Measurements from ENCODE around the gene PARG.
"Not testable (repeated sequence)": the region's sequence is repeated elsewhere in the genome, so short reads cannot be mapped to it uniquely, and the experiment has no call there.

PARG gene

GRCh38 chr10:49941447-49942338 is at the start of gene PARG, which contains the start of gene TIMM23B:
PARG (minus strand) TSS chr10:49942027; CDS start chr10:49941725, 302 bp downstream.
TIMM23B (plus strand) TSS chr10:49942053; CDS start chr10:49942195, 142 bp downstream.
- TF ChIP-seq, protein P1, sequence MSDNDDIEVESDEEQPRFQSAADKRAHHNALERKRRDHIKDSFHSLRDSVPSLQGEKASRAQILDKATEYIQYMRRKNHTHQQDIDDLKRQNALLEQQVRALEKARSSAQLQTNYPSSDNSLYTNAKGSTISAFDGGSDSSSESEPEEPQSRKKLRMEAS (IDR thresholded peaks at IDR 0.05; ENCODE audit: low read depth, low read length), result peak; percentile 57
- TF ChIP-seq MYC (IDR thresholded peaks at IDR 0.05; ENCODE audit: low read depth, low read length), result peak; percentile 81
- TF ChIP-seq POLR2A (IDR thresholded peaks at IDR 0.05; ENCODE audit: extremely low read depth, insufficient read length), result peak; percentile 53
- peak within 1 kb of the TSS; percentile 98 for H3K4me3 ChIP-seq (ENCODE audit: low read depth, low read length)
- peak; percentile 88 for DNase-seq (ENCODE audit: low read depth)

- not testable (repeated sequence) for DNase-seq (ENCODE audit: low read depth); H3K4me3 ChIP-seq (ENCODE audit: low read depth, low read length)
Observed at GRCh38 chr10:49988376-49988775, 46.5 kb upstream of the PARG start, which contains the start of gene AGAP6. AGAP6 (plus strand) TSS chr10:49988406; CDS start chr10:49988716, 310 bp downstream.

DNA sequence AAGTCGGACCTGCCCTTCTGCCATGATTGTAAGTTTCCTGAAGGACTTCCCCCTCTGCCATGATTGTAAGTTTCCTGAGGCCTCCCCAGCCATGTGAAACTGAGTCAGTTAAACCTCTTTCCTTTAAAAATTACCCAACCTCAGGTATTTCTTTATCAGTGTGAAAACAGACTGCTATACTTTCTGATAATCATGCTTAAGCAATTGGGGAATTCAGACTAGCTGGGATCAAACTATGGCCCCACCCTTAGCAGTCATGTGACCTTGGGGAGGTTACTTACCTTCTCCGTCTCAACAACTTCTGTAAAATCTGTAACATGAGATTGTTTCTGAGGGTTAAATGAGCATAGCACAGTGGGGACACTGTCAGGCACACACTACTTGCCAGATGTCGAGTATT is 45.4 kb upstream of the PARG start:
- DNase-seq (ENCODE audit: low read depth); H3K4me3 ChIP-seq (ENCODE audit: low read depth, low read length): not testable (repeated sequence)

GRCh38 chr10:49977756-49978155 is 35.9 kb upstream of the PARG start:
- DNase-seq (ENCODE audit: low read depth), result not testable (repeated sequence)

DNA sequence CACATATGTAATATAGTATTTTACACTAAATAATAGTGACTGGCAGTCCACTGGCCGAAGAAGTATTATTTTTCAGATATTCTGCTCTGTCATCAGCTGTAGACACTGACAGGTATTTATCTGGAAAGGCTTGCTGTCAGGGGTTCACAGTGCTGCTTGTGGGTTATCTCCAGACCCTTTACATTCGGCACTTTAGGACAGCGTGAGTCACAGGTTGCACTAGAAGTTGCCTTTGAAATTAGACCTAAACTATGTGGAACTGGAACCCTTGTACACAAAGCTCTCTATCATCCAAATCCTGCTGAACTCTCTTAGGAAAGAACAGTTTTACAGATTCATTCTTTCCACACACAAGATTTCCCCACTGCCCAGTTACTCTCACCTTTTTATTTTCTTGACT is 30.3 kb upstream of the PARG start:
- DNase-seq (ENCODE audit: low read depth), result not testable (repeated sequence)

More at GRCh38 chr10:49977756-49978155, 35.9 kb upstream of the PARG start:
- H3K4me3 ChIP-seq (ENCODE audit: low read depth, low read length), result not testable (repeated sequence)

GRCh38 chr10:49971466-49971865 is 29.6 kb upstream of the PARG start:
- DNase-seq (ENCODE audit: low read depth); H3K4me3 ChIP-seq (ENCODE audit: low read depth, low read length): not testable (repeated sequence)

More for the DNA sequence above, 30.3 kb upstream of the PARG start:
- not testable (repeated sequence) for H3K4me3 ChIP-seq (ENCODE audit: low read depth, low read length)

DNA sequence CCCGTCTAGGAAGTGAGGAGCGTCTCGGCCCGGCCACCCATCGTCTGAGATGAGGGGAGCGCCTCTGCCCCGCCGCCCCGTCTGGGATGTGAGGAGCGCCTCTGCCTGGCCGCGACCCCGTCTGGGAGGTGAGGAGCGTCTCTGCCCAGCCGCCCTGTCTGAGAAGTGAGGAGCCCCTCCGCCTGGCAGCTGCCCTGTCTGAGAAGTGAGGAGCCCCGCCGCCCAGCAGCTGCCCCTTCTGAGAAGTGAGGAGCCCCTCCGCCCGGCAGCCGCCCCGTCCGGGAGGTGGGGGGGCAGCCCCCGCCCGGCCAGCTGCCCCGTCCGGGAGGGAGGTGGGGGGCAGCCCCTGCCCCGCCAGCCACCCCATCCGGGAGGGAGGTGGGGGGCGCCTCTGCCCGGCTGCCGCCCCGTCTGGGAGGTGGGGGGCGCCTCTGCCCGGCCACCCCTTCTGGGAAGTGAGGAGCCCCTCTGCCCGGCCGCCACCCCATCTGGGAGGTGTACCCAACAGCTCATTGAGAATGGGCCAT is 28.6 kb upstream of the PARG start:
- H3K4me3 ChIP-seq (ENCODE audit: low read depth, low read length); DNase-seq (ENCODE audit: low read depth): not testable (repeated sequence)

DNA sequence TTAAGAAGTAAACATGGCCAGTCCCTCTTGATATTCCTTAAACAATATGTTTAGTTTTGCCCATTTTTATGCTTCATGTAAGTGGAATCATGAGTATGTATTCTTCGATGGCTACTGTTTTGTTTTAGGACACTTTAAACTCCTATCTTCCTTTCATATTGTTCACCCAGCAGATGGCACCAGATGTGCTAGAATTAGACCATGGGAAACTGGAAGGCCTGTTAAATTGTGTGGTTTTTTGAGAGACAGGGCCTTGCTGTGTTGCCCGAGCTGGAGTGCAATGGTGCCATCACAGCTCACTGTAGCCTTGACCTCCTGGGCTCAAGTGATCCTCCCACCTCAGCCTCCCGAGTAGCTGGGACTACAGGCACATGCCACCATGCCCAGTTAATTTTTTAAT is 11.3 kb upstream of the PARG start:
- peak; percentile 11 for DNase-seq (ENCODE audit: low read depth)
- not testable (repeated sequence) for H3K4me3 ChIP-seq (ENCODE audit: low read depth, low read length)

- DNase-seq (ENCODE audit: low read depth); H3K4me3 ChIP-seq (ENCODE audit: low read depth, low read length): not testable (repeated sequence)
Observed at GRCh38 chr10:49952006-49952405, 10.2 kb upstream of the PARG start.

DNA sequence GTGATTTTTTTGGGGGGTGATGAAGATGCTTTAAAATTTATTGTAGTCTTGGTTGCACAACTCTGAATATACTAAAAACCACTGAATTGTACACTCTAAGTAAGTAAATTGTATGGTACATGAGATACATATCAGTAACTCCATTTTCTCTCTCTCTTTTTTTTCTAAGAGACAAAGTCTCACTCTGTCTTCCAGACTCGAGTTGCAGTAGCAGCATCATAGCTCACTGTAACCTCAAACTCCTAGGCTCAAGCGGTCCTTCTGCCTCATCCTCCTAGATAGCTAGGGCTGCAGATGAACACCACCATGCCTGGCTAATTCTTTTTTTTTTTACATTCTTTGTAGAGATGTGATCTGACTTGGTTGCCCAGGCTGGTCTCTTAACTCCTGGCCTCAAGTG is 6.9 kb upstream of the PARG start:
- not testable (repeated sequence) for DNase-seq (ENCODE audit: low read depth); H3K4me3 ChIP-seq (ENCODE audit: low read depth, low read length)

DNA sequence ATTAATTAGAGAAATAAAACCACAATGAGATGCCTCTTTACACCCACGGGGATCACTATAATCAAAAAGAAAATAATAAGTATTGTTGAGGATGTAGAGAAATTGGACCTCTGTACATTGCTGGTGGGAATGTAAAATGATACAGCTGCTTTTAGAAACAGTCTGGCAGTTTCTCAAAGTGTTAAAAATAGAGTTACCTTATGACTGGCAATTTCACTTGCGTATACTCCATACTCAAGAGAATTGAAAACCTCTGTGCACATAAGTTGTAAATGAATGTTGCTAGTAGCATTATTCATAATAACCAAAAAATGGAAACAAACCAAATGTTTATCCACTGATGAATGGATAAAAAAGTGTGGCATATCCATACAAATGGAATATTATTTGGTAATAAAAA is 6.3 kb upstream of the PARG start:
- not testable (repeated sequence) for DNase-seq (ENCODE audit: low read depth); H3K4me3 ChIP-seq (ENCODE audit: low read depth, low read length)

DNA sequence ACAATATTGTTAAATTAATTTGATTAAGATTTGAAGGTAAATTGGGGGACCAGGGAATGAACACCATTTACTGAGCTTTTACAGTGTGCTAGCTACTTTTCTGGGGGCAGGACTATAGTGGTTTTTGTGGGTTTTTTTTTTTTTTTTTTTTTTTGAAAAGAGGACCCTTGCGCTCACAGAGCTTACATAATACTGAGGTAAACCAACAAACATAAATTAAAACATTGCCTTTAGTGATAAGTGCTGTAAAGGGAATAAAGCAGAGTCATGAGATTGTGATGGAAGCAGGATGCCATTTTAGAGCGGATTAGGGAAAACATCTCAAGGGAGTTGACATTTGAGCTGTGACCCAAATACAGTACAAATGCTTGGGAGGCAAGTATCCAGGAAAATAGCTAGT is 1.8 kb upstream of the PARG start:
- peak overlapping the region; percentile 98 for H3K4me3 ChIP-seq (ENCODE audit: low read depth, low read length)
- DNase-seq (ENCODE audit: low read depth), result peak; percentile 18

DNA sequence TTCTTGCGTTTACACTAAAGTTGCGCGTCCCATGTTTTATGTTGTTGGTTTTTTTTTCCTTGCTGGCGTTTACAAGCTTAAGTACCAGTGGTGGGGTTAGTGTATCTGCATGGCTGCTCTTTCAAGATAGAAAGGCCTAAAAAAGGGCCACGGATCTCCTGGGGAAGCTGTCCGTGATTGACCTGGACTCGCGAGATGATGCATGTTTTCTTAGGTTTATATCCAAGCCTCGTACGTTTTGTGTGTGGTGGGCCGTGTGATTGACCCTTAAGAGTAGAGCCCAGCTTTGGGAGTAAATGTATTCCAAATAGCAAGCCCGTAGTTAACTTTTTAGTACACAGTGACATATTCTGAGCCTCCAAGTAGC is 495 bp upstream of the PARG start:
- peak; percentile 28 for DNase-seq (ENCODE audit: low read depth)
- H3K4me3 ChIP-seq (ENCODE audit: low read depth, low read length), result peak overlapping the region; percentile 98

- H3K4me3 ChIP-seq (ENCODE audit: low read depth, low read length); DNase-seq (ENCODE audit: low read depth): not testable (repeated sequence)
Observed at GRCh38 chr10:49931959-49932728, 9.7 kb downstream of the PARG start.

- H3K4me3 ChIP-seq (ENCODE audit: low read depth, low read length); DNase-seq (ENCODE audit: low read depth): not testable (repeated sequence)
Observed at GRCh38 chr10:49931276-49931675, 10.6 kb downstream of the PARG start.

GRCh38 chr10:49923572-49923971 is 18.3 kb downstream of the PARG start:
- DNase-seq (ENCODE audit: low read depth); H3K4me3 ChIP-seq (ENCODE audit: low read depth, low read length): not testable (repeated sequence)

DNA sequence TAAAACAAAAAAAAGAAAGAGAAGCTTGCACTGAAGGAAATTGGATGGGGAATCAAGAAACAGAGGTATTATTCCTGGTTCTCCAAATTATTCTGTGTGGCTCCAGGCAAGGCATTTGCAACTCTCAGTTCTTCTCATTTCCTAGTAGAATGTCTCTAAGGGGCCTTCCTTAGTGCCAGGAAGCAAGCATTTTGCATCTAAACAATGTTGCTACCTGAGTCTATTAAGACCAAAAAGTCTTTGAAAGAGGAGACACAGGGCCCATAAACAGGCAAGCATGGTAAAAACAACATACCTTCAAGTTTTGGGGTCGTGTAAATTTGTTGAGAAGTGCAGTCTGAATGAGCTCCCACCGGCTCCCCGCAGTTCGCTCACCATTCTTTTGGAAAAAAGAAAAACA is 19.8 kb downstream of the PARG start:
- not testable (repeated sequence) for H3K4me3 ChIP-seq (ENCODE audit: low read depth, low read length); DNase-seq (ENCODE audit: low read depth)

- not testable (repeated sequence) for H3K4me3 ChIP-seq (ENCODE audit: low read depth, low read length); DNase-seq (ENCODE audit: low read depth)
Observed at GRCh38 chr10:49917927-49918326, 23.9 kb downstream of the PARG start.
